Calu3 (cell line): ENCODE results near the gene ANKHD1. TPM values are rescaled to one million over a fixed set of nuclear protein-coding genes. Genes with fewer than 3 reads are reported as not detected.

Experiments used
- BruUV-seq: library from RNA; stranded (reverse); fragments of 400-500 nt; replicated peaks from 2 replicates; lab custom pipeline; 2021; lab: Mats Ljungman, UMichigan
- CTCF ChIA-PET: fragments of 300-600 bp; sonication (Branson Sonifier 250); formaldehyde crosslinking; loops from one replicate; lab custom pipeline; 2022; ENCODE audit warnings: antibody characterized with exemption; lab: Charles Lee
- DNase-seq: peaks from one replicate; pipeline ENCODE4 v3.0.0; 2022
- H3K27ac Mint-ChIP-seq: one replicate; pipeline ENCODE4 v1.8.0; 2022; ENCODE audit warnings: mixed read lengths; ENCODE audit not compliant: unreplicated experiment
- H3K27me3 Mint-ChIP-seq: one replicate; pipeline ENCODE4 v1.8.0; 2022; ENCODE audit warnings: mixed read lengths; ENCODE audit not compliant: unreplicated experiment
- H3K36me3 Mint-ChIP-seq: one replicate; pipeline ENCODE4 v1.8.0; 2022; ENCODE audit warnings: mild to moderate bottlenecking, moderate library complexity, mixed read lengths; ENCODE audit not compliant: insufficient read depth, unreplicated experiment
- H3K4me1 Mint-ChIP-seq: one replicate; pipeline ENCODE4 v1.8.0; 2022; ENCODE audit warnings: mild to moderate bottlenecking, low read depth, mixed read lengths; ENCODE audit not compliant: unreplicated experiment
- H3K4me3 Mint-ChIP-seq: one replicate; pipeline ENCODE4 v1.8.0; 2022; ENCODE audit warnings: mild to moderate bottlenecking, low read depth, moderate library complexity, mixed read lengths; ENCODE audit not compliant: unreplicated experiment
- H3K9me3 Mint-ChIP-seq: one replicate; pipeline ENCODE4 v1.8.0; 2022; ENCODE audit warnings: low read depth, mixed read lengths; ENCODE audit not compliant: unreplicated experiment
- CTCF ChIP-seq: fragments of 200-600 bp; IDR thresholded peaks from one replicate; pipeline ENCODE4 v1.8.0; 2022; ENCODE audit warnings: antibody characterized with exemption; ENCODE audit not compliant: unreplicated experiment
- intact Hi-C: fragments of 100-400 bp; cut with micrococcal nuclease; formaldehyde crosslinking; loops from one replicate; pipeline ENCODE4 v1.10.0; 2022; ENCODE audit not compliant: unreplicated experiment
- total RNA-seq: library from RNA; stranded (reverse); gene quantifications from 2 replicates; pipeline ENCODE4 v1.2.3, GENCODE V29; 2022

The ANKHD1 gene
- total RNA-seq, 1 experiment from 2014 or later, result 167 TPM

DNA sequence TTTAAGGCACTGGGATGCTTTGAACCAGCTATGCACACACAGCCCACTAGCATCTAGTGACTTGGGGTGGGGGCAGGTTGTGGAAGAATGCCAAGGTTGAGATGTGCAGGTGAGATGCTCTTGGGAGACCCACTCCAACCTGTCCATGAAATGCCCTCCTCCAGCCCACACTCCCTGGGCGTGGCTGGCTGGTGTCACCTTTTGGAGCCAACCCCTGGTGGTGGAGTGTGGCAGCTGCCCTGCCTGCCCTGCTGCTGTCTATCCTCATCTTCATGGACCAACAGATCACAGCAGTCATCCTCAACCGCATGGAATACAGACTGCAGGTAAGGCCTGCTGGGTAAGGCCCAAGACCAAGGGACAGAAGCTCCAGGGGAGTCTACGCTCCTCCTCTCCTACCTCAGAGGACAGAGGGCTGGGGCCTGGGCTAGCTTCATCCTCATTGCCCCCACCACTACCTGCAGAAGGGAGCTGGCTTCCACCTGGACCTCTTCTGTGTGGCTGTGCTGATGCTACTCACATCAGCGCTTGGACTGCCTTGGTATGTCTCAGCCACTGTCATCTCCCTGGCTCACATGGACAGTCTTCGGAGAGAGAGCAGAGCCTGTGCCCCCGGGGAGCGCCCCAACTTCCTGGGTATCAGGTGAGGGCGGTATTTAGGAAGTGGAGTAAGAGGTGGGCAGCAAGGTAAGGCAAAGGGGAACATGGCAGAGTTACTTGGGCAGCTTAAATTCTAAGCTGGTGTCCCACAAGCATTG lies 34.2 kb upstream of the ANKHD1 start:
- H3K9me3 Mint-ChIP-seq, result no peaks in the 10 kb centered on the region
- H3K4me3 Mint-ChIP-seq, result no peak overlapping the region
- H3K36me3 Mint-ChIP-seq, result peaks cover 4% of the 10 kb centered on the region
- no peak for TF ChIP-seq CTCF
- H3K4me1 Mint-ChIP-seq, result peaks cover 14% of the 10 kb centered on the region
- H3K27ac Mint-ChIP-seq, result no peak overlapping the region
- BruUV-seq, result no TSS peak
- intact Hi-C loops, result no loop called here
- CTCF ChIA-PET, result interaction anchor here (1.2 to 1.5 kb wide), 2 partner anchors 8 to 19 kb away, joined by 3 to 6 read pairs; no protein-coding TSS in a partner anchor
- DNase-seq, result no peak
- H3K27me3 Mint-ChIP-seq, result no peaks in the 10 kb centered on the region

DNA sequence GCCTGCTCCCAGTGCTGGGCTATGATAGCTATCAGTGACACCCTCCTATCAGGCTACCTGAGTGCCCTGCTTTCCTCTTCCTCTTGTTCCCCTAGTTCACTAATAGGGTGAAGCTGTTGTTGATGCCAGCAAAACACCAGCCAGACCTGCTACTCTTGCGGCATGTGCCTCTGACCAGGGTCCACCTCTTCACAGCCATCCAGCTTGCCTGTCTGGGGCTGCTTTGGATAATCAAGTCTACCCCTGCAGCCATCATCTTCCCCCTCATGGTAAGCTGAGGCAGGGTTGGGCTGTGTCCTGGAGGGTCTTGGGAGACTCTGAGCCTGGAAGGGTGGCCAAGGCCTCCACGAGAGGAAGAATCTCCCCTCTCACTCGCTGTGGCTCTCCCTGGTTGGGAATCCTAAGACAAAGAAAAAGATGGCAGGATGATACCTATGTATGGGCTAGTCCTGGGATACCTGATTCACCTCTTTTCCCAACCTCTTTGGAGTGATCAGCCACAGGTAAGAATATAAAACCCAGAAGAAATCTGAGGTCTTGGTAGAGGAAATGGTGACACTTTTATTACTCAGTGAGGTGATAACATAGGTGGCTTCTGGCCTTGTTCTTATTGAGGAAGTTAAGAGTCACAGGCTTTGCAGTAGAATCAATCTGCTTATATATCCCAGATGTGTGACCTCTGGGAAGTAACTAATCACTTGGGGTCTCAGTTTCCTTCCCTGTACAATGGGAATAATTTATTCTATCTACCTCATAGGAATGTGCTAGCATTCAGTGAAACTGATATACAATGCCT lies 30.1 kb upstream of the ANKHD1 start:
- Mint-ChIP-seq H3K9me3 (no peaks in the 10 kb centered on the region), H3K4me1 (peaks cover 18% of the 10 kb centered on the region), H3K36me3 (no peaks in the 10 kb centered on the region), H3K4me3 (no peak overlapping the region), H3K27me3 (no peaks in the 10 kb centered on the region), H3K27ac (no peak overlapping the region)
- no peak for DNase-seq
- BruUV-seq, result no TSS peak
- intact Hi-C loops, result loop anchor here (2.0 to 5.0 kb wide), 2 partner anchors 261 to 346 kb away; partner anchors contain the start of gene CD14
- no peak for TF ChIP-seq CTCF
- CTCF ChIA-PET, result interaction anchor here (1.1 to 1.3 kb wide), 2 partner anchors 320 to 348 kb away, joined by 3 to 4 read pairs; partner anchors contain the start of genes HARS1 and HARS2

DNA sequence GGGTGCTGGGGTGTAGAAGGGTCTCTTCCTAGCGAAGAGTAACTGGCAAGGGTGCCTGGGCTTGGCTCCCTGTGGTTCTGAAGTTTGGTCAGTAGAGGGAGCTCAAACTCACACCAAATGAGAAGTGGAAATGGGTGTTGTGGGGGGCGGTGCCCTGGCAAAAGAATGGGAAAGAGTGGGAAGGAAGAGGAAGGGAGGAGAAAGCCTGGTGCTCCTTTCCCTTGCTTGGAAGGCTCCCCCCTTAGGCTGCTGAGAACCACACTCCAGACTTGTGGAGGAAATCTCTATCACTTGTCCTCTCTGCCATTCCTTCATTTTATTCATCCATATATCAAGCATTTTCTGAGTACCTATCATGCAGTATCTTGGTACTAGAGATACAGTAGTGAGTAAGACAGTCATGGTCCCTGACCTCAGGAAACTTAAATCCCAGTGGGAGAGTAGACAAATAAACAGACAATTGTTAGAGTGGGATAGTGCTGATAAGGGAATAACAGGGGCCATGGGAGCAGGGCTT lies 28.6 kb upstream of the ANKHD1 start:
- peak overlapping the region; percentile 31 for H3K27ac Mint-ChIP-seq
- H3K27me3 Mint-ChIP-seq, result no peaks in the 10 kb centered on the region
- no TSS peak for BruUV-seq
- intact Hi-C loops, result loop anchor here (2.0 to 5.0 kb wide), 2 partner anchors 260 to 344 kb away; partner anchors contain the start of gene CD14
- H3K4me3 Mint-ChIP-seq, result no peak overlapping the region
- DNase-seq, result peak; percentile 79
- H3K36me3 Mint-ChIP-seq, result no peaks in the 10 kb centered on the region
- no peaks in the 10 kb centered on the region for H3K9me3 Mint-ChIP-seq
- CTCF ChIA-PET, result interaction anchor here (0.5 to 1.6 kb wide), 23 partner anchors 9 to 347 kb away, joined by 3 to 8 read pairs (median 4); partner anchors contain the start of genes HARS1, HARS2, HBEGF and IK
- peak; percentile 90 for TF ChIP-seq CTCF
- peaks cover 18% of the 10 kb centered on the region for H3K4me1 Mint-ChIP-seq

- no peak overlapping the region for H3K4me3 Mint-ChIP-seq
- no peak for DNase-seq
- no TSS peak for BruUV-seq
- CTCF ChIA-PET, result interaction anchor here (1.5 kb wide), 1 partner anchor 8 kb away, joined by 8 read pairs; no protein-coding TSS in a partner anchor
- H3K27me3 Mint-ChIP-seq, result no peaks in the 10 kb centered on the region
- no peaks in the 10 kb centered on the region for H3K36me3 Mint-ChIP-seq
- H3K9me3 Mint-ChIP-seq, result no peaks in the 10 kb centered on the region
- no peak for TF ChIP-seq CTCF
- intact Hi-C loops, result no loop called here
- H3K27ac Mint-ChIP-seq, result no peak overlapping the region
- peaks cover 9% of the 10 kb centered on the region for H3K4me1 Mint-ChIP-seq
Observed at GRCh38 chr5:140381351-140381750, 20.3 kb upstream of the ANKHD1 start.
